Measurements from ENCODE around the gene PKIB. TPM values are rescaled to one million over a fixed set of nuclear protein-coding genes. Genes with fewer than 3 reads are reported as not detected.
A peak's percentile ranks its signal among the peaks of the same experiment; 100 is the strongest.
"Not testable (repeated sequence)": the region's sequence is repeated elsewhere in the genome, so short reads cannot be mapped to it uniquely, and the experiment has no call there.

The PKIB gene
- total RNA-seq, 1 donor from 2014 or later, result 15.3 TPM

GRCh38 chr6:122580737-122581136 is 29.5 kb upstream of the PKIB start:
- no peak for DNase-seq (ENCODE audit: low read depth)
- TF ChIP-seq CTCF (IDR thresholded peaks at IDR 0.05; ENCODE audit: insufficient read depth, low read length, poor library complexity, severe bottlenecking), result peak; percentile 31
- Histone ChIP-seq H3K4me3 (ENCODE audit: low read depth, low read length) (no peak overlapping the region), H3K27me3 (ENCODE audit: control insufficient read depth, insufficient read depth, low read length) (no peaks in the 10 kb centered on the region), H3K36me3 (ENCODE audit: control insufficient read depth, insufficient read depth, low read length) (no peaks in the 10 kb centered on the region)

- no peak for DNase-seq (ENCODE audit: low read depth)
- H3K36me3 ChIP-seq (ENCODE audit: control insufficient read depth, insufficient read depth, low read length), result no peaks in the 10 kb centered on the region
- TF ChIP-seq CTCF (IDR thresholded peaks at IDR 0.05; ENCODE audit: insufficient read depth, low read length, poor library complexity, severe bottlenecking), result no peak
Measured at GRCh38 chr6:122589115-122589514, 21.1 kb upstream of the PKIB start.

GRCh38 chr6:122598295-122598694 is 11.9 kb upstream of the PKIB start:
- H3K4me3 ChIP-seq (ENCODE audit: low read depth, low read length); H3K27me3 ChIP-seq (ENCODE audit: control insufficient read depth, insufficient read depth, low read length); DNase-seq (ENCODE audit: low read depth); H3K36me3 ChIP-seq (ENCODE audit: control insufficient read depth, insufficient read depth, low read length): not testable (repeated sequence)

More at GRCh38 chr6:122589115-122589514, 21.1 kb upstream of the PKIB start:
- Histone ChIP-seq H3K27me3 (ENCODE audit: control insufficient read depth, insufficient read depth, low read length) (no peaks in the 10 kb centered on the region), H3K4me3 (ENCODE audit: low read depth, low read length) (no peak overlapping the region)

- no peak for TF ChIP-seq CTCF (IDR thresholded peaks at IDR 0.05; ENCODE audit: insufficient read depth, low read length, poor library complexity, severe bottlenecking)
- no peak for DNase-seq (ENCODE audit: low read depth)
- Histone ChIP-seq H3K4me3 (ENCODE audit: low read depth, low read length) (no peak overlapping the region), H3K27me3 (ENCODE audit: control insufficient read depth, insufficient read depth, low read length) (no peaks in the 10 kb centered on the region), H3K36me3 (ENCODE audit: control insufficient read depth, insufficient read depth, low read length) (no peaks in the 10 kb centered on the region)
Measured at GRCh38 chr6:122604676-122605075, 5.5 kb upstream of the PKIB start.

GRCh38 chr6:122610690-122611455 is 668 bp downstream of the PKIB start:
- no peak for DNase-seq (ENCODE audit: low read depth)
- H3K36me3 ChIP-seq (ENCODE audit: control insufficient read depth, insufficient read depth, low read length), result no peaks in the 10 kb centered on the region
- H3K27me3 ChIP-seq (ENCODE audit: control insufficient read depth, insufficient read depth, low read length), result no peaks in the 10 kb centered on the region
- H3K4me3 ChIP-seq (ENCODE audit: low read depth, low read length), result peak overlapping the region; percentile 92
- TF ChIP-seq CTCF (IDR thresholded peaks at IDR 0.05; ENCODE audit: insufficient read depth, low read length, poor library complexity, severe bottlenecking), result peak; percentile 27

- H3K4me3 ChIP-seq (ENCODE audit: low read depth, low read length), result no peak overlapping the region
- H3K36me3 ChIP-seq (ENCODE audit: control insufficient read depth, insufficient read depth, low read length), result no peaks in the 10 kb centered on the region
- no peak for TF ChIP-seq CTCF (IDR thresholded peaks at IDR 0.05; ENCODE audit: insufficient read depth, low read length, poor library complexity, severe bottlenecking)
- no peak for DNase-seq (ENCODE audit: low read depth)
- H3K27me3 ChIP-seq (ENCODE audit: control insufficient read depth, insufficient read depth, low read length), result no peaks in the 10 kb centered on the region
Measured at GRCh38 chr6:122612838-122613237, 2.6 kb downstream of the PKIB start.

Data from kidney epithelial cell (primary cell).